Stimulated activated CD8-positive, alpha-beta memory T cell treated with anti-CD3 and anti-CD28 coated beads, Interleukin-7, amount 100 ng/mL, for 1 hour (primary cell): ENCODE data around the gene MPDU1.
A peak's percentile ranks its signal among the peaks of the same experiment; 100 is the strongest.

ENCODE experiments used
- DNase-seq, 2 donors: peaks; one replicate each; pipeline ENCODE4 v3.0.0-alpha.2; 2020; ENCODE audit warnings: low read depth in 2 of 2

MPDU1 gene

GRCh38 chr17:7560172-7561027 lies 23.3 kb upstream of the MPDU1 start:
- no peak for DNase-seq

DNA sequence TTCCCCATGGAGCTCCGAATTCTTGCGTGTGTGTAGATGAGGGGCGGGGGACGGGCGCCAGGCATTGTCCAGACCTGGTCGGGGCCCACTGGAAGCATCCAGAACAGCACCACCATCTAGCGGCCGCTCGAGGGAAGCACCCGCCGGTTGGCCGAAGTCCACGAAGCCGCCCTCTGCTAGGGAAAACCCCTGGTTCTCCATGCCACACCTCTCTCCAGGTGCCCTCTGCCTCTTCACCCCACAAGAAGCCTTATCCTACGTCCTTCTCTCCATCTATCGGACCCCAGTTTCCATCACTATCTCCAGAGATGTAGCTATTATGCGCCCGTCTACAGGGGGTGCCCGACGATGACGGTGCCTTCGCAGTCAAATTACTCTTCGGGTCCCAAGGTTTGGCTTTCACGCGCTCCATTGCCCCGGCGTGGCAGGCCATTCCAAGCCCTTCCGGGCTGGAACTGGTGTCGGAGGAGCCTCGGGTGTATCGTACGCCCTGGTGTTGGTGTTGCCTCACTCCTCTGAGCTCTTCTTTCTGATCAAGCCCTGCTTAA lies 22.6 kb upstream of the MPDU1 start:
- DNase-seq = peak; percentile 61 to 73

DNA sequence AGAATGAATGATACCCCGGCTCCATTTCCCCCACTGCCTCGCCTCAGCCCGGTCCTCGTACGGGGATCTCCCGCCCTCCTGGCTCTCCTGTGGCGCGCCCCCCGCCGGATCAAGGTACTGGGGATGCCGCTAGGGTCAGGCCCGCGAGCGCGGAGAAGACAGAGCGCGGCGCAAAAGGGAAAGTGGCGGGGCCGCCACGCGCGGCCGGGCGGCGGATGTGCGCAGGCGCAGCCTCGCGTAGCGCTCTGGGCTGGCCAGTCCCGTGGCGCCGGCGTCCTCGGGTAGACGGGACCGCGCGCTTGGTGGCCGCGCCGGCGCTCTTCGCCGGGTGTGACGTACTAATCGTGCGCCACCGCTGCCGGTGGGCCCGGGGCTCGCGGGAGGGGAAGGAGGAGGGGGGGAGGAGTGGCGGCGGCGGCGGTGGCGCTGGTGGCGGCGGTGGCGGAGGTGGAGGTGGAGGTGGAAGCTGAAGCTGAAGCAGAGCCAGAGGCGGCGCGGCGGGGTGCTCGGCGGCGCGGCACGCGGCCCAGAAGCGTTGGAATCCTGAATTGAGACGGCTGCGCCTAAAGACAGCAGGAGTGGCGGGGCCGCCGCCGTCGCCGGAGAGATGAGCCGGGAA lies 22.0 kb upstream of the MPDU1 start, which contains the start of gene SENP3:
TSS of gene SENP3 (plus strand) at position 331 of the 619 bp plus-strand sequence. CDS start 1,158 bp downstream, outside the sequence.
- peak; percentile 76 to 79 for DNase-seq

GRCh38 chr17:7562208-7562605 lies 21.4 kb upstream of the MPDU1 start:
- no peak for DNase-seq

GRCh38 chr17:7563115-7563869 lies 20.4 kb upstream of the MPDU1 start:
- no peak for DNase-seq

DNA sequence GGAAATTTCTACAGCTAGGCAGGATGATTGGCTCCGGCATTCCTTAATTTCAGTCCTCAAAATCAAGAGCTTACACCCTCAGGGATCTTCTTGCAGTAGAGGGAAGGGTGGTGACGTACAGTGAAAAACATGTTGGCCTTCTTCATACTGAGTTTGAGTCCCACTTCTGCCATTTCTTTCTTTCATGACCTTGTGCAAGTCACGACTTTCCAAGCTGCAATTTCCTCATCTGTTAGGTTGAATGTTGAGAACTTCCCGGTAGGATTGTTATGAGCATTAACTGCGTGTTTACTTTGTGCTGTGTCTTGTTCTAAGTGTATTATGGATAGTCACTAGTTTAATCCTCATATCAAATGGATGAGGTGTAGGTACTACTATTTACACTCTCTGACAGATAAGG lies 14.1 kb upstream of the MPDU1 start:
- no peak for DNase-seq

DNA sequence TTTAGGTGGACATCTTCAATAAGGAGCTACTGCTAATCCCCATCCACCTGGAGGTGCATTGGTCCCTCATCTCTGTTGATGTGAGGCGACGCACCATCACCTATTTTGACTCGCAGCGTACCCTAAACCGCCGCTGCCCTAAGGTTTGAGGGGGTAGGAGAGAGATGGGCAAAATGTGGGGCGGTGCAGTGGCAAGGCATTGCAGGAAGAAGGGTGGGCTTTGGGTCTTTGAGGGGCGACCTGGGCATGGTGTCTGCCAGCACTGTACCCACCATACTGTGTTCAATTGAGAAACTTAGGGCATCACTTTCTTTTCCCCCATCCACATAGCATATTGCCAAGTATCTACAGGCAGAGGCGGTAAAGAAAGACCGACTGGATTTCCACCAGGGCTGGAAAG lies 13.3 kb upstream of the MPDU1 start:
- DNase-seq = no peak

- DNase-seq = no peak
Measured at GRCh38 chr17:7572338-7572587, 11.4 kb upstream of the MPDU1 start.

GRCh38 chr17:7572588-7573323 lies 10.9 kb upstream of the MPDU1 start:
- peak; percentile 100 for DNase-seq

DNA sequence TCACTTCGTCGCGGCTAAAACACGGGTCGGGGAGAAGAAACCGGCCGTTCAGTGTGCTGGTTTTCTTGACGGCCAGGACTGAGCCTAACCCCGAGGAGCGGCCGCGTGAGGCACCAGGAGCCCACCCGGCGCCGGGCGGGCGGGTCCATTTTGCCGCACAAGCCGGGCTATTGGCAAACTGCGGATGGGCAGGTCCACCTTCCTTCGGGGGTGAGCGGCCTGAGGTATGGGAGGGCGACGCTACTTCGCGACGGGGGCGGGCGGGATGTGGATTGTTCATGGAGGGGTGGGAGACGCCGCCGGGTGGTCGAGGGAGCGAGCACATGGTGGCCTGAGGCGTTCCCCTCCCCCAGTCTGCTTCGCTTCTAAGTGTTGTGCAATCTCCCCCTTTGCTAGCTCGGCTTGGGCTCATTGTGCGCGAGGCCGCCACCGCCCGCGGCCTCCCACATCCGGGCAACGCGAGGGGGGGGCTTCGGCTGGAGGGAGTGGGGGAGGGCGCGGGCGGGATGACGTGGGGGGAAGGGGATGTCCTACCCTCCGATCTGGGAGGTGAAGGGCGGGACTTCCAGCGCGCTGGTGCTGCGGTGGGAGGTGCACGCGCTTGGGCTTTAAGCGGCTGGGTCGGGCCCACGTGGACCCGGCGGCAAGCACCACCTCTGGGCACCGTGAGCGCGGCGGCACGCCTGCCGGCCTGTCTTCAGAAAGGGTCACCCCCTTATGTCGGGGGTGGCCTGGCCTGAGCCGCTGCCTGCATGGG lies 10.2 kb upstream of the MPDU1 start:
- peak; percentile 77 to 82 for DNase-seq

DNA sequence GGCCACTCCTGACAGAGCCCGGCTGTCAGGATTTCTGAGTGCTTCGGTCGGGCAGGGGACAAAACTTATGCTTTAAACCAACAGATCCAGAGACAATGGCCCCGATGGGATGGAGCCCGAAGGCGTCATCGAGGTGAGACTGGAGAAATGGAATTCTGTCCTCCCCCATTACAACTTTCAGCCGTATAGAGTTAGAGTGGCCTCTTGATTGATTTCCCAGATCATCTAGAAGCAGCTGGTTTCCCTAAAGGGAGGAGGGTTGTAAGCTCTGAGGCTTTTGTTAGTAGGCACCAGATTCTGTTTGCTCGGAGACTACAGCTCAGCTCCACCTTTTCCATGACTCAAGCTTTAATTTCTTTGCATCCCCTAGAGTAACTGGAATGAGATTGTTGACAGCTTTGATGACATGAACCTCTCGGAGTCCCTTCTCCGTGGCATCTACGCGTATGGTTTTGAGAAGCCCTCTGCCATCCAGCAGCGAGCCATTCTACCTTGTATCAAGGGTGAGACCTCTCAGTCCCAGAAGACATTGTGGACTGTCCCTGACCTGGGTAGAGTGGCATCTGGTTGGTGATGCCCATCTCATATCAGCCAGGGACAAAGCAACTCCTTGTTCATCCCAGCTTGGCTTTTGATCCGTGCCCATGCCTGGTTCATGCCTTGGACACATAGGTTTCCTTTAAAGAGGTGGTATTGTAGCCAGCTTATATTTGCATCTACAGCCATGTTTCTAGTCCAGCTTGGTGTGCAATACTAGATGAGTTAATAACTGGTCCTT lies 9.3 kb upstream of the MPDU1 start:
- no peak for DNase-seq

DNA sequence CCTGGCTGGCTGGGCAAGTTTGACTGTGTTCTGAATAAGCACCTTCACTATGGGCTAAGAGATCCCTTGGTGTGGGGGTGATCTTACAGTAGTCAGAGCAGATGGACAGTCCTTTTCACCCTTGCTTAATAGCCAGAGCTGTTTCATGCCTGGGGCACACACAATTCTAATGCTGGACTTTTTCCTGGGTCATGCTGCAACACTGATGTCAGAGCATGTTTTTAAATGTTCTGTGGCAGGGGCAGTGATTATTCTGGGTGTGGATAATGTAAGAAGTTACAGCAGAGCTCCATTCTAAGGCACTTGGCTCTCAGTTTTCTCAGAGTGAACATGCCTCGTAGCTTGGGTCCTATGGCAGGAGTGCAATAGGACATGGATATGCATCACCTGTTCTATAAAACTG lies 8.2 kb upstream of the MPDU1 start:
- no peak for DNase-seq

DNA sequence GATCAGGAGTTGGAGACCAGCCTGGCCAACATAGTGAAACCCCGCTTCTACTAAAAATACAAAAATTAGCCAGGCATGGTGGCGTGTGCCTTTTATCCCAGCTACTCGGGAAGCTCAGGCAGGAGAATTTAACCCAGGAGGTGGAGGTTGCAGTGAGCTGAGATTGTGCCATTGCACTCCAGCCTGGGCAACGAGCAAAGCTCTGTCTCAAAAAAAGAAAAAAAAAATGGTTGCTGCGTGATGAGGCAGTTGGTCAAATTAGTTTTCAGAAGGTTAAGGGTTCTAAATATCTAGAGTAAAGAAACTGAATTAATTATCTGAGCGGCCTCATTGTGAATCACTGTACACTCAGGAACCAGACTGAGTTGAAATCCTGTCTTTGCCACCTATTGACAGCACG lies 7.7 kb upstream of the MPDU1 start:
- DNase-seq = no peak

DNA sequence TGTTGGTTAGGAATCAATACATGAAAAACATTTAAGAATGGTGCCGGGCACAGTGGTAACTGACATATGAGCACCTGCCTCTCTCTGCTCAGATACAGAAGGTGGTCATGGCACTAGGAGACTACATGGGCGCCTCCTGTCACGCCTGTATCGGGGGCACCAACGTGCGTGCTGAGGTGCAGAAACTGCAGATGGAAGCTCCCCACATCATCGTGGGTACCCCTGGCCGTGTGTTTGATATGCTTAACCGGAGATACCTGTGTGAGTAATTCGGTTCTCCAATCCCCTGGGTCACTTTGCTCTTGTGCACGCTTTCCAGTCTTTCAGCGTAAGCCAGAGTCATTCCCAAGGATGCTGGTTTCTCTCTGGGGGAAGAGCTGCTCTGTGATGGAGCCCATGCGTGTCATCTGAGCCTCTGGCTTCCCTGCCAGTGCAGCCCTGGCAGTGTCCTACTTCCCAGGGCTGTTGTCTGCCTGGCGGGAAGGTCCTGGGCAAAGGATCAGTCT lies 7.2 kb upstream of the MPDU1 start:
- no peak for DNase-seq

GRCh38 chr17:7577327-7578199 lies 6.1 kb upstream of the MPDU1 start:
- no peak for DNase-seq

DNA sequence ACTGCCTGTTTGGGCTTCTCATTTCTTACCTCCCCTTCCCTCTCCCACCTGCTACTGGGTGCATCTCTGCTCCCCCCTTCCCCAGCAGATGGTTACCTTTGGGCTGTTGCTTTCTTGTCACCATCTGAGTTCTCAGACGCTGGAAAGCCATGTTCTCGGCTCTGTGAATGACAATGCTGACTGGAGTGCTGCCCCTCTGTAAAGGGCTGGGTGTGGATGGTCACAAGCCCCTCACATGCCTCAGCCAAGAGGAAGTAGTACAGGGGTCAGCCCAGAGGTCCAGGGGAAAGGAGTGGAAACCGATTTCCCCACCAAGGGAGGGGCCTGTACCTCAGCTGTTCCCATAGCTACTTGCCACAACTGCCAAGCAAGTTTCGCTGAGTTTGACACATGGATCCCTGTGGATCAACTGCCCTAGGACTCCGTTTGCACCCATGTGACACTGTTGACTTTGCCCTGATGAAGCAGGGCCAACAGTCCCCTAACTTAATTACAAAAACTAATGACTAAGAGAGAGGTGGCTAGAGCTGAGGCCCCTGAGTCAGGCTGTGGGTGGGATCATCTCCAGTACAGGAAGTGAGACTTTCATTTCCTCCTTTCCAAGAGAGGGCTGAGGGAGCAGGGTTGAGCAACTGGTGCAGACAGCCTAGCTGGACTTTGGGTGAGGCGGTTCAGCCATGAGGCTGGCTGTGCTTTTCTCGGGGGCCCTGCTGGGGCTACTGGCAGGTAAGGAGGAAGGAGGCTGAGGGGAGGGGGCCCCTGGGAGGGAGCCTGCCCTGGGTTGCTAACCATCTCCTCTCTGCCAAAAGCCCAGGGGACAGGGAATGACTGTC lies 4.4 kb upstream of the MPDU1 start, which contains the start of gene CD68:
TSS of gene CD68 (plus strand) at position 638 of the 833 bp plus-strand sequence. CDS start at position 678, 40 bp downstream.
- peak; percentile 26 to 31 for DNase-seq

GRCh38 chr17:7579834-7580603 lies 3.6 kb upstream of the MPDU1 start:
- no peak for DNase-seq
